Esophagus squamous epithelium (tissue), 5 donors: ENCODE data around the gene MOB3A. TPM values are rescaled to one million over a fixed set of nuclear protein-coding genes. Genes with fewer than 3 reads are reported as not detected.

Experiments used
- DNase-seq: peaks from one replicate; lab custom pipeline; 2025; lab: John Stamatoyannopoulos, UW
- H3K27ac ChIP-seq, 4 donors: fragments of 200-600 bp; sonication (generic); one replicate each; pipeline ENCODE4 v1.5.1; 2016 to 2019; ENCODE audit warnings: mild to moderate bottlenecking in 1 of 4
- H3K27me3 ChIP-seq, 4 donors: fragments of 200-600 bp; sonication (generic); 1 replicate in 3 of 4; 2 replicates in 1 of 4; pipeline versions ENCODE4 v1.5.1 to v1.6.0; 2017 to 2021; ENCODE audit warnings: antibody characterized with exemption in 1 of 4
- H3K36me3 ChIP-seq, 3 donors: fragments of 200-600 bp; sonication (generic); one replicate each; pipeline ENCODE4 v1.5.1; 2016 to 2019
- H3K4me1 ChIP-seq, 3 donors: fragments of 200-600 bp; sonication (generic); one replicate each; pipeline ENCODE4 v1.5.1; 2017 to 2019
- H3K4me3 ChIP-seq, 4 donors: fragments of 200-600 bp; sonication (generic); 1 replicate in 3 of 4; 2 replicates in 1 of 4; pipeline ENCODE4 v1.5.1; 2016 to 2019; ENCODE audit warnings: mild to moderate bottlenecking in 2 of 4, moderate library complexity in 1 of 4
- H3K9me3 ChIP-seq, 3 donors: fragments of 200-600 bp; sonication (generic); one replicate each; pipeline ENCODE4 v1.5.1; 2016 to 2019
- CTCF ChIP-seq, 6 experiments: fragments of 450-650 bp in 4 of 6; fragments of 200-600 bp in 2 of 6; sonication (generic) in 2 of 6; IDR thresholded peaks; one replicate each; pipeline ENCODE4 v1.5.1; 2016 to 2019; ENCODE audit warnings: antibody characterized with exemption in 6 of 6, mild to moderate bottlenecking in 4 of 6, moderate library complexity in 4 of 6
- POLR2A ChIP-seq, 4 donors: fragments of 450-650 bp; IDR thresholded peaks; one replicate each; pipeline ENCODE4 v1.6.1; 2017; ENCODE audit warnings: antibody characterized with exemption in 4 of 4, mild to moderate bottlenecking in 4 of 4, moderate library complexity in 3 of 4
- WGBS, 2 donors: methylation state at CpG; one replicate each; pipeline ENCODE4 v1.1.5; 2018; 5-methylcytosine and 5-hydroxymethylcytosine counted together
- intact Hi-C: fragments of 100-400 bp; cut with DNase I; formaldehyde crosslinking; loops from one replicate; pipeline ENCODE4 v1.15.0; 2022
- total RNA-seq, 4 donors: library from RNA; depleted of rRNA; stranded (reverse); fragments of >200 nt; gene quantifications; one replicate each; pipeline ENCODE4 v1.1.0, GENCODE V29; 2016
- donor health status: DM: yes; HTN: yes; CAD: no.

MOB3A gene
- total RNA-seq, 4 donors from 2014 or later, result 22.9 to 26.9 (median 23.6) TPM

- H3K27me3 ChIP-seq, result no peaks in the 10 kb centered on the region
- H3K36me3 ChIP-seq, result peaks cover 13 to 64% (median 15%) of the 10 kb centered on the region in 3 donors
- peak overlapping the region; percentile 82 to 99 (median 92) for H3K27ac ChIP-seq
- H3K4me3 ChIP-seq, result peak overlapping the region in 3 of 4 donors; percentile 24 to 55 (median 34)
- DNase-seq, result no peak
- WGBS, 2 donors, result 45 to 59% methylated on average over 5 to 11 of the region's 20 CpGs
- H3K9me3 ChIP-seq, result no peaks in the 10 kb centered on the region
- intact Hi-C loops, result no loop called here
- TF ChIP-seq POLR2A (IDR thresholded peaks at IDR 0.05) (peak in 1 of 4 donors; percentile 42), CTCF (IDR thresholded peaks at IDR 0.05) (no peak)
- peaks cover 39 to 92% (median 53%) of the 10 kb centered on the region in 3 donors for H3K4me1 ChIP-seq
Observed at GRCh38 chr19:2083174-2083854, 12.8 kb downstream of the MOB3A start.

GRCh38 chr19:2081873-2082810 is 14.0 kb downstream of the MOB3A start:
- Histone ChIP-seq H3K27ac (peak overlapping the region; percentile 21 to 99 (median 69)), H3K27me3 (no peaks in the 10 kb centered on the region), H3K4me1 (peaks cover 30 to 80% (median 42%) of the 10 kb centered on the region in 3 donors), H3K36me3 (peaks cover 18 to 76% (median 21%) of the 10 kb centered on the region in 3 donors), H3K4me3 (peak overlapping the region in 3 of 4 donors; percentile 24 to 55 (median 34)), H3K9me3 (no peaks in the 10 kb centered on the region)
- intact Hi-C loops, result no loop called here
- TF ChIP-seq CTCF (IDR thresholded peaks at IDR 0.05) (no peak), POLR2A (IDR thresholded peaks at IDR 0.05) (peak in 1 of 4 donors; percentile 5)
- 64 to 75% methylated on average over 12 to 16 of the region's 30 CpGs for WGBS, 2 donors
- no peak for DNase-seq

GRCh38 chr19:2080336-2080988 is 15.7 kb downstream of the MOB3A start:
- DNase-seq, result no peak
- intact Hi-C loops, result no loop called here
- H3K27ac ChIP-seq, result peak overlapping the region; percentile 19 to 99 (median 35)

GRCh38 chr19:2079865-2080301 is 16.2 kb downstream of the MOB3A start:
- no peaks in the 10 kb centered on the region for H3K27me3 ChIP-seq
- peaks cover 16 to 57% (median 24%) of the 10 kb centered on the region in 3 donors for H3K4me1 ChIP-seq
- 53% methylated on average over 3 of the region's 23 CpGs; no CpG with 5 or more reads in 1 of the 2 donors for WGBS, 2 donors
- no peak for DNase-seq
- H3K9me3 ChIP-seq, result no peaks in the 10 kb centered on the region
- TF ChIP-seq POLR2A (IDR thresholded peaks at IDR 0.05) (no peak), CTCF (IDR thresholded peaks at IDR 0.05) (no peak)
- peak overlapping the region in 2 of 4 donors; percentile 35 to 99 for H3K27ac ChIP-seq
- H3K4me3 ChIP-seq, result no peak overlapping the region
- H3K36me3 ChIP-seq, result peaks cover 31 to 96% (median 35%) of the 10 kb centered on the region in 3 donors
- intact Hi-C loops, result loop anchor here (10.0 kb wide), 1 partner anchor 165 kb away; no protein-coding TSS in a partner anchor

More at GRCh38 chr19:2080336-2080988, 15.7 kb downstream of the MOB3A start:
- H3K4me1 ChIP-seq, result peaks cover 17 to 63% (median 26%) of the 10 kb centered on the region in 3 donors
- no peaks in the 10 kb centered on the region for H3K27me3 ChIP-seq
- no peak overlapping the region for H3K4me3 ChIP-seq
- H3K36me3 ChIP-seq, result peaks cover 29 to 93% (median 31%) of the 10 kb centered on the region in 3 donors
- H3K9me3 ChIP-seq, result no peaks in the 10 kb centered on the region
- WGBS, 2 donors, result 43 to 46% methylated on average over 10 to 19 of the region's 23 CpGs
- TF ChIP-seq CTCF (IDR thresholded peaks at IDR 0.05), result no peak
- no peak for TF ChIP-seq POLR2A (IDR thresholded peaks at IDR 0.05)
